SW 1271 (cell line): Measurements from ENCODE around the gene PDE3A.

Source experiments
- DNase-seq, 2 experiments: peaks; one replicate each; lab custom pipeline; 2025; lab: John Stamatoyannopoulos, UW

PDE3A gene

GRCh38 chr12:20711846-20712245, 343.5 kb downstream of the PDE3A start:
- DNase-seq, result no peak

- no peak for DNase-seq
These were observed 347.7 kb downstream of the PDE3A start for GRCh38 chr12:20716037-20716436.

GRCh38 chr12:20716985-20717384, 348.6 kb downstream of the PDE3A start:
- DNase-seq, result no peak

- DNase-seq, result no peak
These were observed 350.0 kb downstream of the PDE3A start for GRCh38 chr12:20718294-20718693.

- no peak for DNase-seq
These were observed 353.8 kb downstream of the PDE3A start for GRCh38 chr12:20722142-20722541.

- DNase-seq, result peak in 1 of 2 experiments; percentile 39
These were observed 362.9 kb downstream of the PDE3A start for GRCh38 chr12:20731274-20731673.
